Measurements from ENCODE around the gene TMC4.

DNA sequence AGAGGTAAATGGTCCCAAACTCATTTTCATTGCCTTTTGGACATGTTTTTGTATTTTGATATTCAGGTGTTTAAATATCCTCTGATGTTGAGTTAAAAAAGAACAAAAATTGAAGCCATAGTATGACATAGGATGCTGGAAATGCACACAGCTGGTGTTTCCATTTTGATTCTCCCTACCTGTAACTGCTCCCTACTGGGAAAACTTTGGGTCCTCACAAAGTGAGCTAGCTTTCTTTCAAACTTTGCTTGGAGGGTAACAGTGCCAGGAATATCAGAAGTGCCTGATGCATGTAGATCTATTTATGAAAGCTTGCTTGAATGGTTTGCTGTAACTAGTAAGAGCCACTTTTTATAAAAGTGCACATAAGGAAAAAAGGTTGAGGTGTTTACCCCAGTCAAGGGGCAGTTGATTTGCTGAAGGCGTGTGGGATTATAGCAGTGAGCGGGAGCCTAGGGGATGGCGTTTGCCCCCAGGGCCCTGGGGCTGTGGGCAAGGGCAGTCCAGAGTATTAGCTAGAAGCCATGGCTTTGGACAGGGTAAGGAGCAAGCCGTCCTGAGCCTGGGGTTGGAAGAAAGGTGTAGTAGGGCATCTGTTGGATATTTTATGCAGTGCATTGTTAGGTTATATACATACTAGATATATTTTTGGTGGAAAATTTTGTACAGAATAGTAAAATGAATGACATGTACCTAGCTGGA lies 32.0 kb upstream of the TMC4 start:
- TF ChIP-seq EZH2 (IDR thresholded peaks at IDR 0.05; ENCODE audit: insufficient read depth, poor library complexity, severe bottlenecking) (no peak), EZH2phosphoT487 (IDR thresholded peaks at IDR 0.05; ENCODE audit: insufficient read depth, low read depth) (no peak)
